Endothelial cell of umbilical vein (primary cell): ENCODE data around the gene M1AP. TPM values are rescaled to one million over a fixed set of nuclear protein-coding genes. Genes with fewer than 3 reads are reported as not detected.

Experiments used
- BruUV-seq: library from RNA; stranded (reverse); fragments of 400-500 nt; replicated peaks from 2 replicates; lab custom pipeline; 2021; lab: Mats Ljungman, UMichigan
- CTCF ChIA-PET: fragments of 300-600, 350-600 bp; sonication (Branson Sonifier 250); formaldehyde crosslinking; loops from one replicate; lab custom pipeline; 2021; ENCODE audit warnings: antibody characterized with exemption, inconsistent platforms; lab: Charles Lee
- POLR2A ChIA-PET: fragments of 300-600, 350-600 bp; sonication (Branson Sonifier 250); formaldehyde crosslinking; loops from one replicate; lab custom pipeline; 2021; ENCODE audit warnings: antibody characterized with exemption, inconsistent platforms; lab: Charles Lee
- DNase-seq: peaks from one replicate; pipeline ENCODE4 v3.0.0-alpha.2; 2011; ENCODE audit warnings: low read depth, low spot score
- FAIRE-seq: peaks from 2 replicates; lab custom pipeline; 2011; peaks lifted over from hg19 to GRCh38; lab: Jason Lieb, UNC
- H2AFZ ChIP-seq: 2 replicates; pipeline ENCODE4 v1.6.0; 2012; ENCODE audit warnings: low read depth, low read length, control low read depth, inconsistent platforms
- H3K27ac ChIP-seq: 2 replicates; pipeline ENCODE4 v1.5.1; 2011; ENCODE audit warnings: low read depth, mild to moderate bottlenecking, control low read depth, low read length, moderate library complexity; ENCODE audit not compliant: insufficient read depth
- H3K27me3 ChIP-seq, 2 experiments: 2 replicates each; pipeline versions ENCODE4 v1.6.0 to v1.6.1; 2011; ENCODE audit warnings: low read length in 2 of 2, mixed read lengths in 1 of 2; ENCODE audit not compliant: control insufficient read depth in 2 of 2, insufficient read depth in 2 of 2
- H3K36me3 ChIP-seq, 2 experiments: 2 replicates in 1 of 2; 3 replicates in 1 of 2; pipeline ENCODE4 v1.5.1; 2011; ENCODE audit warnings: low read length in 2 of 2, mild to moderate bottlenecking in 1 of 2, moderate library complexity in 1 of 2; ENCODE audit not compliant: control insufficient read depth in 2 of 2, insufficient read depth in 2 of 2; ENCODE audit errors: extremely low read depth in 1 of 2
- H3K4me1 ChIP-seq: 3 replicates; pipeline ENCODE4 v1.5.1; 2011; ENCODE audit warnings: mild to moderate bottlenecking, low read length; ENCODE audit not compliant: control insufficient read depth, insufficient read depth; ENCODE audit errors: extremely low read depth
- H3K4me2 ChIP-seq: 2 replicates; pipeline ENCODE4 v1.6.1; 2011; ENCODE audit warnings: low read length, control low read depth, mixed read lengths; ENCODE audit not compliant: insufficient read depth
- H3K4me3 ChIP-seq, 3 experiments: fragments of 200-600 bp in 1 of 3; sonication (generic), shearing (Covaris generic) in 1 of 3; replicated peaks in 1 of 3; 2 replicates each; pipeline ENCODE4 v1.5.1; 2011 to 2016; ENCODE audit warnings: control low read depth in 3 of 3, low read length in 3 of 3, mild to moderate bottlenecking in 2 of 3, inconsistent platforms in 1 of 3, low read depth in 1 of 3, moderate library complexity in 1 of 3; ENCODE audit not compliant: insufficient read depth in 1 of 3
- H3K79me2 ChIP-seq: 2 replicates; pipeline ENCODE4 v1.6.0; 2012; ENCODE audit warnings: low read length, inconsistent platforms; ENCODE audit not compliant: control insufficient read depth, insufficient read depth
- H3K9ac ChIP-seq: replicated peaks from 2 replicates; pipeline ENCODE3; 2011; ENCODE audit warnings: low read length, control low read depth; ENCODE audit not compliant: insufficient read depth; ENCODE audit errors: extremely low read depth
- H3K9me1 ChIP-seq: replicated peaks from 3 replicates; pipeline ENCODE4 v1.6.0; 2011; ENCODE audit warnings: mild to moderate bottlenecking, low read length; ENCODE audit not compliant: control insufficient read depth, insufficient read depth; ENCODE audit errors: extremely low read depth
- H3K9me3 ChIP-seq: replicated peaks from 2 replicates; pipeline ENCODE4 v1.5.1; 2012; ENCODE audit warnings: low read length, inconsistent platforms; ENCODE audit not compliant: control insufficient read depth, insufficient read depth
- H4K20me1 ChIP-seq: replicated peaks from 2 replicates; pipeline ENCODE3; 2011; ENCODE audit warnings: mild to moderate bottlenecking, low read length; ENCODE audit not compliant: control insufficient read depth, insufficient read depth; ENCODE audit errors: extremely low read depth
- EZH2 ChIP-seq: IDR thresholded peaks from 2 replicates; pipeline ENCODE4 v1.6.1; 2012; ENCODE audit warnings: borderline replicate concordance, low read depth, mild to moderate bottlenecking, moderate library complexity, low read length, inconsistent platforms; ENCODE audit not compliant: severe bottlenecking
- FOS ChIP-seq: IDR thresholded peaks from 2 replicates; pipeline ENCODE4 v1.6.1; 2011; ENCODE audit warnings: mild to moderate bottlenecking, low read length, moderate library complexity, borderline replicate concordance; ENCODE audit not compliant: insufficient read depth
- GATA2 ChIP-seq: IDR thresholded peaks from 2 replicates; pipeline ENCODE4 v1.7.0; 2011; ENCODE audit warnings: low read depth, mild to moderate bottlenecking, moderate library complexity, mixed read lengths, low read length; ENCODE audit not compliant: insufficient read length, insufficient read depth
- JUN ChIP-seq: IDR thresholded peaks from 2 replicates; pipeline ENCODE4 v1.6.1; 2011; ENCODE audit warnings: borderline replicate concordance, low read depth; ENCODE audit not compliant: insufficient read length, insufficient read depth
- MYC ChIP-seq: IDR thresholded peaks from one replicate; pipeline ENCODE4 v1.6.1; 2011; ENCODE audit warnings: mild to moderate bottlenecking, low read depth, low read length
- POLR2A ChIP-seq: IDR thresholded peaks from 2 replicates; pipeline ENCODE4 v1.6.1; 2012; ENCODE audit warnings: low read depth, mild to moderate bottlenecking, control low read depth, low read length
- POLR2AphosphoS5 ChIP-seq: IDR thresholded peaks from 2 replicates; pipeline ENCODE4 v1.6.1; 2012; ENCODE audit warnings: low read depth, mild to moderate bottlenecking, control low read depth, low read length, moderate library complexity; ENCODE audit not compliant: insufficient read depth
- dilution Hi-C: fragments of 300-500 bp; cut with MboI; formaldehyde crosslinking; loops from one replicate; pipeline ENCODE4 v1.15.0; 2019; ENCODE audit warnings: low sequenced_read_pairs; ENCODE audit not compliant: extremely low pct_ligation_motif_present
- intact Hi-C: fragments of 100-400 bp; cut with micrococcal nuclease; formaldehyde crosslinking; loops from one replicate; pipeline ENCODE4 v1.10.0; 2022
- polyA plus RNA-seq, 4 experiments: library from polyadenylated mRNA; depleted of rRNA in 3 of 4; stranded (reverse) in 3 of 4; unstranded in 1 of 4; fragments of >200 nt; gene quantifications; 2 replicates each; pipeline versions ENCODE4 v1.2.1 to v1.2.3, GENCODE V29; 2011 to 2012; ENCODE audit warnings: missing spikeins in 1 of 4
- total RNA-seq: library from RNA; stranded (reverse); gene quantifications from 2 replicates; pipeline ENCODE4 v1.2.3, GENCODE V29; 2021
- TF ChIP-seq, protein P1 (sequence below): IDR thresholded peaks from 2 replicates; pipeline ENCODE4 v1.6.1; 2011; ENCODE audit not compliant: insufficient read depth, insufficient read length
- TF ChIP-seq, protein P2 (sequence below), 2 donors: IDR thresholded peaks; 1 replicate in 1 of 2; 2 replicates in 1 of 2; pipeline ENCODE4 v1.5.1; 2011; ENCODE audit warnings: low read length in 2 of 2, mild to moderate bottlenecking in 2 of 2, moderate library complexity in 2 of 2, control low read depth in 1 of 2, inconsistent platforms in 1 of 2, low read depth in 1 of 2; ENCODE audit not compliant: insufficient read depth in 1 of 2; ENCODE audit errors: extremely low read depth in 1 of 2

Gene M1AP
- total and polyA plus RNA-seq, 2 donors (not counting 3 experiments of a cell fraction or from before 2014, with no cell fraction given): 0.04 TPM; not detected in 1

DNA sequence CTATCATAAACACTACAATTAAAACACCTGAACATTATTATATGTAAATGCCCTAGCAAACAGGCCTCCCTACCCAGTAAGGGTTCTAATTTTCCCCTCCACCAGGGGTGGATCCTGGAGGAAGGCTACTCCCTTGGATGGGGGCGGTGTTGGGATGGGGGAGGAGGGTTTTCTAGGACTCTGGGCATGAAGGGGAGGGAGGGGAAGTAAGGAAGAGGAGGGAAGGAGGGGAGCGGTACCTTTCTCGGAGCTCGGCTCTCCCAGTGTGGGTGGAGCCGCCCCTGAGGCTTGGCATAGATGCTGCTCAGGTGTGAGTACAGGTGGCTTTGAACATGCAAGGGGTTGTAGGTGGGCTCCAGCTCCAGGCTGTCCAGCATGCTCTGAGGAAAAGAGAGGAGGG is 88.2 kb downstream of the M1AP start:
- no TSS peak for BruUV-seq
- H3K36me3 ChIP-seq: peaks cover 0 to 4% of the 10 kb centered on the region in 2 experiments
- no peak for FAIRE-seq
- no peak overlapping the region for H3K4me3 ChIP-seq
- CTCF ChIA-PET: interaction anchor here (0.6 to 1.8 kb wide), 3 partner anchors 28 to 618 kb away, joined by 3 to 6 read pairs (median 3); partner anchors contain the start of genes CCDC142 and TTC31
- H3K79me2 ChIP-seq: no peaks in the 10 kb centered on the region
- no peaks in the 10 kb centered on the region for H3K9me1 ChIP-seq
- peaks cover 7% of the 10 kb centered on the region for H3K4me1 ChIP-seq
- dilution Hi-C loops: no loop called here
- POLR2A ChIA-PET: no interaction called here
- H3K9ac ChIP-seq: no peak overlapping the region
- no peak overlapping the region for H2AFZ ChIP-seq
- H4K20me1 ChIP-seq: no peaks in the 10 kb centered on the region
- H3K4me2 ChIP-seq: no peak overlapping the region
- no peak overlapping the region for H3K27ac ChIP-seq
- no peaks in the 10 kb centered on the region for H3K9me3 ChIP-seq
- DNase-seq: no peak
- intact Hi-C loops: no loop called here
- TF ChIP-seq EZH2 (no peak), POLR2AphosphoS5 (no peak), FOS (no peak), GATA2 (no peak), POLR2A (no peak), JUN (no peak), MYC (no peak)
- TF ChIP-seq, protein P1, sequence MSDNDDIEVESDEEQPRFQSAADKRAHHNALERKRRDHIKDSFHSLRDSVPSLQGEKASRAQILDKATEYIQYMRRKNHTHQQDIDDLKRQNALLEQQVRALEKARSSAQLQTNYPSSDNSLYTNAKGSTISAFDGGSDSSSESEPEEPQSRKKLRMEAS: no peak
- TF ChIP-seq, protein P2, sequence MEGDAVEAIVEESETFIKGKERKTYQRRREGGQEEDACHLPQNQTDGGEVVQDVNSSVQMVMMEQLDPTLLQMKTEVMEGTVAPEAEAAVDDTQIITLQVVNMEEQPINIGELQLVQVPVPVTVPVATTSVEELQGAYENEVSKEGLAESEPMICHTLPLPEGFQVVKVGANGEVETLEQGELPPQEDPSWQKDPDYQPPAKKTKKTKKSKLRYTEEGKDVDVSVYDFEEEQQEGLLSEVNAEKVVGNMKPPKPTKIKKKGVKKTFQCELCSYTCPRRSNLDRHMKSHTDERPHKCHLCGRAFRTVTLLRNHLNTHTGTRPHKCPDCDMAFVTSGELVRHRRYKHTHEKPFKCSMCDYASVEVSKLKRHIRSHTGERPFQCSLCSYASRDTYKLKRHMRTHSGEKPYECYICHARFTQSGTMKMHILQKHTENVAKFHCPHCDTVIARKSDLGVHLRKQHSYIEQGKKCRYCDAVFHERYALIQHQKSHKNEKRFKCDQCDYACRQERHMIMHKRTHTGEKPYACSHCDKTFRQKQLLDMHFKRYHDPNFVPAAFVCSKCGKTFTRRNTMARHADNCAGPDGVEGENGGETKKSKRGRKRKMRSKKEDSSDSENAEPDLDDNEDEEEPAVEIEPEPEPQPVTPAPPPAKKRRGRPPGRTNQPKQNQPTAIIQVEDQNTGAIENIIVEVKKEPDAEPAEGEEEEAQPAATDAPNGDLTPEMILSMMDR (IDR thresholded peaks at IDR 0.05; ENCODE audit: extremely low read depth in 1 of 2, insufficient read depth in 1 of 2, low read depth in 1 of 2, low read length in 2 of 2): no peak
- H3K27me3 ChIP-seq: peaks cover 0 to 8% of the 10 kb centered on the region in 2 experiments
